Prostate gland (tissue), 2 donors: Measurements from ENCODE around the gene SEZ6.

ENCODE experiments used
- CTCF ChIP-seq, 4 experiments: fragments of 200-600 bp in 2 of 4; fragments of 450-650 bp in 2 of 4; sonication (generic) in 2 of 4; IDR thresholded peaks; 1 replicate in 3 of 4; 2 replicates in 1 of 4; pipeline ENCODE4 v1.5.1; 2016 to 2019; ENCODE audit warnings: antibody characterized with exemption in 4 of 4, mild to moderate bottlenecking in 2 of 4, moderate library complexity in 2 of 4
- POLR2A ChIP-seq: fragments of 450-650 bp; IDR thresholded peaks from one replicate; pipeline ENCODE4 v1.6.1; 2016; ENCODE audit warnings: antibody characterized with exemption, mild to moderate bottlenecking

GRCh38 chr17:28942925-28943324 is 62.9 kb downstream of the SEZ6 start:
- TF ChIP-seq CTCF (IDR thresholded peaks at IDR 0.05) (no peak), POLR2A (no peak)
